GM23248 (cell line): Measurements from ENCODE around the gene BEND7. TPM values are rescaled to one million over a fixed set of nuclear protein-coding genes. Genes with fewer than 3 reads are reported as not detected.

Experiments used
- DNase-seq: peaks from one replicate; pipeline ENCODE4 v3.0.0-alpha.2; 2015
- H2AFZ ChIP-seq: fragments of 200-600 bp; sonication (generic); 2 replicates; pipeline ENCODE4 v1.6.1; 2016; ENCODE audit warnings: antibody characterized with exemption
- H3F3A ChIP-seq: fragments of 200-600 bp; sonication (generic); 2 replicates; pipeline ENCODE4 v1.6.1; 2016; ENCODE audit warnings: mild to moderate bottlenecking, antibody characterized with exemption, mixed run types; ENCODE audit not compliant: insufficient read depth
- H3K27ac ChIP-seq: fragments of 200-600 bp; sonication (generic); 2 replicates; pipeline ENCODE4 v1.5.1; 2016; ENCODE audit warnings: mild to moderate bottlenecking
- H3K27me3 ChIP-seq: fragments of 200-600 bp; sonication (generic); replicated peaks from 2 replicates; pipeline ENCODE4 v1.6.1; 2016; ENCODE audit warnings: mild to moderate bottlenecking; ENCODE audit not compliant: insufficient read depth
- H3K36me3 ChIP-seq: fragments of 200-600 bp; sonication (generic); 2 replicates; pipeline ENCODE4 v1.6.1; 2016; ENCODE audit warnings: low read depth, mild to moderate bottlenecking
- H3K4me1 ChIP-seq: fragments of 200-600 bp; sonication (generic); 2 replicates; pipeline ENCODE4 v1.6.1; 2016; ENCODE audit warnings: mild to moderate bottlenecking; ENCODE audit not compliant: insufficient read depth
- H3K4me2 ChIP-seq: fragments of 200-600 bp; sonication (generic); one replicate; pipeline ENCODE4 v1.6.1; 2016; ENCODE audit warnings: mild to moderate bottlenecking; ENCODE audit not compliant: unreplicated experiment
- H3K4me3 ChIP-seq: fragments of 200-600 bp; sonication (generic); 2 replicates; pipeline ENCODE4 v1.5.1; 2016; ENCODE audit warnings: mild to moderate bottlenecking
- H3K79me2 ChIP-seq: fragments of 200-600 bp; sonication (generic); 2 replicates; pipeline ENCODE4 v1.6.1; 2016; ENCODE audit warnings: mild to moderate bottlenecking; ENCODE audit not compliant: insufficient read depth
- H3K9ac ChIP-seq: fragments of 200-600 bp; sonication (generic); 2 replicates; pipeline ENCODE4 v1.6.1; 2016; ENCODE audit warnings: mild to moderate bottlenecking
- H3K9me2 ChIP-seq: fragments of 200-600 bp; sonication (generic); 2 replicates; pipeline ENCODE4 v1.6.1; 2016; ENCODE audit warnings: mixed run types, mild to moderate bottlenecking, moderate library complexity; ENCODE audit not compliant: insufficient read depth
- H3K9me3 ChIP-seq: fragments of 200-600 bp; sonication (generic); one replicate; pipeline ENCODE4 v1.6.1; 2017; ENCODE audit warnings: low read depth
- H4K20me1 ChIP-seq: fragments of 200-600 bp; sonication (generic); 2 replicates; pipeline ENCODE4 v1.6.0; 2016; ENCODE audit not compliant: insufficient read depth
- EZH2 ChIP-seq: fragments of 200-600 bp; sonication (generic); IDR thresholded peaks from 2 replicates; pipeline ENCODE4 v1.6.1; 2018; ENCODE audit warnings: antibody characterized with exemption, mild to moderate bottlenecking; ENCODE audit not compliant: insufficient read depth, poor library complexity, severe bottlenecking
- EZH2phosphoT487 ChIP-seq: fragments of 200-600 bp; sonication (generic); IDR thresholded peaks from 2 replicates; pipeline ENCODE4 v1.6.1; 2018; ENCODE audit warnings: antibody characterized with exemption, moderate library complexity, mild to moderate bottlenecking, low read depth; ENCODE audit not compliant: insufficient read depth
- WGBS, 2 experiments: methylation state at CpG; one replicate each; pipeline ENCODE4 v1.1.6; 2015 to 2017; ENCODE audit warnings: low lambda C conversion rate in 2 of 2, low coverage in 1 of 2; ENCODE audit errors: missing lambda C conversion rate in 2 of 2; 5-methylcytosine and 5-hydroxymethylcytosine counted together
- in situ Hi-C: fragments of 300-500 bp; cut with MboI; formaldehyde crosslinking; loops from 2 replicates; pipeline ENCODE4 v1.15.0; 2020
- polyA plus RNA-seq: library from polyadenylated mRNA; unstranded; fragments of >200 nt; fragmentation: Nextera tagmentation; extraction: Ambion mirVana; gene quantifications from 2 replicates; pipeline ENCODE4 v1.2.1, GENCODE V29; 2016
- total RNA-seq: library from RNA; depleted of rRNA; stranded (reverse); fragments of >200 nt; shearing (Covaris generic); gene quantifications from 2 replicates; pipeline ENCODE4 v1.2.3, GENCODE V29; 2014

BEND7 gene
- total and polyA plus RNA-seq, 2 experiments from 2014 or later = 1.7 to 6.4 TPM

GRCh38 chr10:13536674-13537366, 8.0 kb upstream of the BEND7 start:
- no peak overlapping the region for H3K27ac ChIP-seq
- TF ChIP-seq EZH2phosphoT487 = no peak
- no peak for TF ChIP-seq EZH2
- no peak overlapping the region for H3K9ac ChIP-seq
- in situ Hi-C loops = no loop called here
- no peaks in the 10 kb centered on the region for H3K79me2 ChIP-seq
- peak; percentile 48 for DNase-seq
- no peaks in the 10 kb centered on the region for H3F3A ChIP-seq
- no peak overlapping the region for H3K4me3 ChIP-seq
- H3K4me1 ChIP-seq = no peaks in the 10 kb centered on the region
- no peaks in the 10 kb centered on the region for H3K36me3 ChIP-seq
- H3K27me3 ChIP-seq = peaks cover 39% of the 10 kb centered on the region
- WGBS, 2 experiments = 37 to 57% methylated on average over 9 to 11 of the region's 11 CpGs
- H3K4me2 ChIP-seq = no peak overlapping the region
- no peaks in the 10 kb centered on the region for H3K9me3 ChIP-seq
- H3K9me2 ChIP-seq = no peaks in the 10 kb centered on the region
- no peaks in the 10 kb centered on the region for H4K20me1 ChIP-seq
- H2AFZ ChIP-seq = no peak overlapping the region

- no peak for DNase-seq
- H3K79me2 ChIP-seq = no peaks in the 10 kb centered on the region
Measured at GRCh38 chr10:13535346-13535745, 6.5 kb upstream of the BEND7 start.

GRCh38 chr10:13529714-13529973, 830 bp upstream of the BEND7 start:
- in situ Hi-C loops = no loop called here
- no peaks in the 10 kb centered on the region for H3K36me3 ChIP-seq
- H3F3A ChIP-seq = peaks cover 16% of the 10 kb centered on the region
- no peak for TF ChIP-seq EZH2
- TF ChIP-seq EZH2phosphoT487 = no peak
- H4K20me1 ChIP-seq = no peaks in the 10 kb centered on the region
- H3K9me3 ChIP-seq = no peaks in the 10 kb centered on the region
- no peaks in the 10 kb centered on the region for H3K9me2 ChIP-seq
- H3K27me3 ChIP-seq = peaks cover 3% of the 10 kb centered on the region
- WGBS, 2 experiments = 43 to 50% methylated on average over 8 of the region's 8 CpGs
- peak overlapping the region; percentile 86 for H3K4me2 ChIP-seq
- H3K4me3 ChIP-seq = peak overlapping the region; percentile 73
- H3K79me2 ChIP-seq = 0 out of 2 replicates have a peak, but pooled peaks cover 4% of the 10 kb centered on the region
- peaks cover 14% of the 10 kb centered on the region for H3K4me1 ChIP-seq
- H3K27ac ChIP-seq = no peak overlapping the region
- no peak for DNase-seq
- peak overlapping the region; percentile 88 for H2AFZ ChIP-seq
- no peak overlapping the region for H3K9ac ChIP-seq

More at GRCh38 chr10:13535346-13535745, 6.5 kb upstream of the BEND7 start:
- no peak overlapping the region for H3K4me2 ChIP-seq
- peaks cover 24% of the 10 kb centered on the region for H3K27me3 ChIP-seq
- in situ Hi-C loops = no loop called here
- TF ChIP-seq EZH2 (no peak), EZH2phosphoT487 (no peak)
- H3K9me2 ChIP-seq = no peaks in the 10 kb centered on the region
- no peak overlapping the region for H3K4me3 ChIP-seq
- H3F3A ChIP-seq = no peaks in the 10 kb centered on the region
- H2AFZ ChIP-seq = no peak overlapping the region
- H4K20me1 ChIP-seq = no peaks in the 10 kb centered on the region
- 73 to 84% methylated on average over 4 of the region's 4 CpGs for WGBS, 2 experiments
- H3K4me1 ChIP-seq = no peaks in the 10 kb centered on the region
- no peak overlapping the region for H3K9ac ChIP-seq
- H3K27ac ChIP-seq = no peak overlapping the region
- H3K36me3 ChIP-seq = no peaks in the 10 kb centered on the region
- no peaks in the 10 kb centered on the region for H3K9me3 ChIP-seq

- no peaks in the 10 kb centered on the region for H3K36me3 ChIP-seq
- H2AFZ ChIP-seq = peak overlapping the region; percentile 82
- peaks cover 3% of the 10 kb centered on the region; the same call in 1 of the 2 replicates for H3K27me3 ChIP-seq
- H3K9me3 ChIP-seq = no peaks in the 10 kb centered on the region
- in situ Hi-C loops = no loop called here
- H3K4me1 ChIP-seq = peaks cover 14% of the 10 kb centered on the region
- peaks cover 16% of the 10 kb centered on the region for H3F3A ChIP-seq
- peak; percentile 59 for DNase-seq
- TF ChIP-seq EZH2 (no peak), EZH2phosphoT487 (no peak)
- H3K9ac ChIP-seq = peak overlapping the region; percentile 62
- H4K20me1 ChIP-seq = no peaks in the 10 kb centered on the region
- no peak overlapping the region for H3K27ac ChIP-seq
- 0 out of 2 replicates have a peak, but pooled peaks cover 4% of the 10 kb centered on the region for H3K79me2 ChIP-seq
- no peaks in the 10 kb centered on the region for H3K9me2 ChIP-seq
- 1% methylated on average over 16 to 72 of the region's 104 CpGs for WGBS, 2 experiments
- H3K4me3 ChIP-seq = peak overlapping the region; percentile 78
- H3K4me2 ChIP-seq = peak overlapping the region; percentile 62
Measured at GRCh38 chr10:13528123-13528874, 515 bp downstream of the BEND7 start.
